Caco-2 (cell line): ENCODE data around the gene NLRP13. TPM values are rescaled to one million over a fixed set of nuclear protein-coding genes. Genes with fewer than 3 reads are reported as not detected.

ENCODE experiments used
- BruUV-seq: library from RNA; stranded (reverse); fragments of 400-500 nt; replicated peaks from 2 replicates; lab custom pipeline; 2021; lab: Mats Ljungman, UMichigan
- CTCF ChIA-PET: fragments of 300-600 bp; sonication (Branson Sonifier 250); formaldehyde crosslinking; loops from one replicate; lab custom pipeline; 2022; ENCODE audit warnings: antibody characterized with exemption; lab: Charles Lee
- POLR2A ChIA-PET: fragments of 300-600 bp; sonication (Branson Sonifier 250); formaldehyde crosslinking; loops from one replicate; lab custom pipeline; 2022; ENCODE audit warnings: antibody characterized with exemption; lab: Charles Lee
- DNase-seq, 2 experiments: peaks; one replicate each; pipeline versions ENCODE4 v3.0.0 to v3.0.0-alpha.2; 2020 to 2022
- H3K27me3 ChIP-seq: replicated peaks from 2 replicates; pipeline ENCODE4 v1.6.0; 2011; ENCODE audit warnings: low read length; ENCODE audit not compliant: control insufficient read depth, insufficient read depth
- H3K36me3 ChIP-seq: 2 replicates; pipeline ENCODE4 v1.5.1; 2011; ENCODE audit warnings: low read length; ENCODE audit not compliant: control insufficient read depth, insufficient read depth
- H3K4me1 ChIP-seq: fragments of 250-450 bp; sonication (Bioruptor Pico); 2 replicates; pipeline ENCODE4 v1.5.1; 2020; ENCODE audit warnings: mild to moderate bottlenecking
- H3K4me3 ChIP-seq: 2 replicates; pipeline ENCODE4 v1.5.1; 2011; ENCODE audit warnings: low read depth, mild to moderate bottlenecking, control low read depth, low read length
- H3K9me3 ChIP-seq: fragments of 250-450 bp; sonication (Bioruptor Pico); 2 replicates; pipeline ENCODE4 v1.5.1; 2020; ENCODE audit warnings: mild to moderate bottlenecking, moderate library complexity
- H3K27ac Mint-ChIP-seq: one replicate; pipeline ENCODE4 v1.8.0; 2022; ENCODE audit warnings: mixed read lengths; ENCODE audit not compliant: unreplicated experiment
- H3K27me3 Mint-ChIP-seq: one replicate; pipeline ENCODE4 v1.8.0; 2022; ENCODE audit warnings: mixed read lengths; ENCODE audit not compliant: insufficient read depth, unreplicated experiment
- H3K36me3 Mint-ChIP-seq: one replicate; pipeline ENCODE4 v1.8.0; 2022; ENCODE audit warnings: mild to moderate bottlenecking, mixed read lengths; ENCODE audit not compliant: insufficient read depth, unreplicated experiment
- H3K4me1 Mint-ChIP-seq: one replicate; pipeline ENCODE4 v1.8.0; 2022; ENCODE audit warnings: low read depth, mixed read lengths; ENCODE audit not compliant: unreplicated experiment
- H3K4me3 Mint-ChIP-seq: one replicate; pipeline ENCODE4 v1.8.0; 2022; ENCODE audit warnings: mild to moderate bottlenecking, moderate library complexity, mixed read lengths; ENCODE audit not compliant: unreplicated experiment
- H3K9me3 Mint-ChIP-seq: one replicate; pipeline ENCODE4 v1.8.0; 2022; ENCODE audit warnings: mixed read lengths; ENCODE audit not compliant: unreplicated experiment
- intact Hi-C: fragments of 100-400 bp; cut with micrococcal nuclease; formaldehyde crosslinking; loops from one replicate; pipeline ENCODE4 v1.10.0; 2022; ENCODE audit not compliant: unreplicated experiment
- total RNA-seq: library from RNA; stranded (reverse); gene quantifications from 2 replicates; pipeline ENCODE4 v1.2.3, GENCODE V29; 2022
- TF ChIP-seq, protein P1 (sequence below), 2 experiments: fragments of 200-600 bp in 1 of 2; IDR thresholded peaks; 1 replicate in 1 of 2; 2 replicates in 1 of 2; pipeline versions ENCODE4 v1.5.1 to v1.8.0; 2011 to 2022; ENCODE audit warnings: antibody characterized with exemption in 1 of 2, control low read depth in 1 of 2, inconsistent platforms in 1 of 2, low read depth in 1 of 2, low read length in 1 of 2, mild to moderate bottlenecking in 1 of 2, moderate library complexity in 1 of 2; ENCODE audit not compliant: insufficient read depth in 1 of 2, severe bottlenecking in 1 of 2, unreplicated experiment in 1 of 2

NLRP13 gene
- total RNA-seq, 1 experiment from 2014 or later, result not detected

DNA sequence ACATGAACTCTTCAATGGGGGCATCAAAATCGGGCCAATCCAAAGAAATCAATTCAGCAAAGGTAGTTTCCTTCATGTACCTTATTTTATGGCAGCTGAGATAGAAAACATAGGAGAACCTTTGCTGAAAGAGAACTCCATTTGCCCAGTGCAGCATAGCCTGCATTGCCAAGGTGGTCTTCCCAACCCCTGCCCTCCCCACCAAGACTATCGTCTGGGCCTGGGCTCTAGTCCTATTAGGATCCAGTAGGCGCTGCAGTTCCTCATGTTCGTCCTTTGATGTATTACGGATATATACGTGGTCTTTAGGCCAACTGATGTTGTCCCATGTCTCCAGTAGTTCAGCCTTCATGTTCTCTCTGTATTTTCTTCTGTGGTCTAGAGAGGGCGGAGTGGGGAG lies 19.2 kb downstream of the NLRP13 start:
- POLR2A ChIA-PET, result no interaction called here
- Mint-ChIP-seq H3K4me1 (no peaks in the 10 kb centered on the region), H3K27me3 (peaks cover 9% of the 10 kb centered on the region), H3K9me3 (peaks cover 33% of the 10 kb centered on the region), H3K4me3 (no peak overlapping the region), H3K27ac (no peak overlapping the region), H3K36me3 (no peaks in the 10 kb centered on the region)
- H3K27me3 ChIP-seq, result no peaks in the 10 kb centered on the region
- TF ChIP-seq, protein P1, sequence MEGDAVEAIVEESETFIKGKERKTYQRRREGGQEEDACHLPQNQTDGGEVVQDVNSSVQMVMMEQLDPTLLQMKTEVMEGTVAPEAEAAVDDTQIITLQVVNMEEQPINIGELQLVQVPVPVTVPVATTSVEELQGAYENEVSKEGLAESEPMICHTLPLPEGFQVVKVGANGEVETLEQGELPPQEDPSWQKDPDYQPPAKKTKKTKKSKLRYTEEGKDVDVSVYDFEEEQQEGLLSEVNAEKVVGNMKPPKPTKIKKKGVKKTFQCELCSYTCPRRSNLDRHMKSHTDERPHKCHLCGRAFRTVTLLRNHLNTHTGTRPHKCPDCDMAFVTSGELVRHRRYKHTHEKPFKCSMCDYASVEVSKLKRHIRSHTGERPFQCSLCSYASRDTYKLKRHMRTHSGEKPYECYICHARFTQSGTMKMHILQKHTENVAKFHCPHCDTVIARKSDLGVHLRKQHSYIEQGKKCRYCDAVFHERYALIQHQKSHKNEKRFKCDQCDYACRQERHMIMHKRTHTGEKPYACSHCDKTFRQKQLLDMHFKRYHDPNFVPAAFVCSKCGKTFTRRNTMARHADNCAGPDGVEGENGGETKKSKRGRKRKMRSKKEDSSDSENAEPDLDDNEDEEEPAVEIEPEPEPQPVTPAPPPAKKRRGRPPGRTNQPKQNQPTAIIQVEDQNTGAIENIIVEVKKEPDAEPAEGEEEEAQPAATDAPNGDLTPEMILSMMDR (IDR thresholded peaks at IDR 0.05; ENCODE audit: insufficient read depth in 1 of 2, low read depth in 1 of 2, low read length in 1 of 2, severe bottlenecking in 1 of 2, unreplicated experiment in 1 of 2), result no peak
- DNase-seq, result no peak
- H3K9me3 ChIP-seq, result no peaks in the 10 kb centered on the region
- no TSS peak for BruUV-seq
- intact Hi-C loops, result no loop called here
- no peaks in the 10 kb centered on the region for H3K4me1 ChIP-seq
- no peaks in the 10 kb centered on the region for H3K36me3 ChIP-seq
- CTCF ChIA-PET, result no interaction called here
- H3K4me3 ChIP-seq, result no peak overlapping the region

DNA sequence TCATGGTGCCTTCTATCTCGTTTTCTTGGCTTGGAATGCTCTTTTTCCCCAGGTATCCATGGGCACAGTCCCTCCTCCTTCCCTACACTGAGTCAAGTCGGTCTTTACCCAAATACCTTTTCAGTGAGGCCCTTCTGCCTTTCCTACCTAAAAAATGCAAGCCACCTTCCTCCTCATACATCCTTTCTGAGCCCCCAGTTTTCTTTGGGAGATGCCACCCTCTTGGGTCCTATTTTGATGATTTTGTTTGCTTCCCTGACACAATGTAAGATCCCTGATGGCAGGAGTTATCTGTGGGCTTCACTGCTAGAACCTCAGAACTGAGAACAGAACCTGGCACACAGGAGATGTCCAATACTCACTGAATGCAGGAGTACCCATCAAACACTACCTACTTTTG lies 22.3 kb downstream of the NLRP13 start:
- TF ChIP-seq, protein P1 (IDR thresholded peaks at IDR 0.05; ENCODE audit: insufficient read depth in 1 of 2, low read depth in 1 of 2, low read length in 1 of 2, severe bottlenecking in 1 of 2, unreplicated experiment in 1 of 2), result no peak
- intact Hi-C loops, result no loop called here
- Mint-ChIP-seq H3K36me3 (no peaks in the 10 kb centered on the region), H3K4me3 (no peak overlapping the region), H3K4me1 (no peaks in the 10 kb centered on the region), H3K27me3 (peaks cover 9% of the 10 kb centered on the region), H3K27ac (no peak overlapping the region), H3K9me3 (peaks cover 19% of the 10 kb centered on the region)
- Histone ChIP-seq H3K36me3 (no peaks in the 10 kb centered on the region), H3K4me1 (no peaks in the 10 kb centered on the region), H3K9me3 (no peaks in the 10 kb centered on the region), H3K27me3 (no peaks in the 10 kb centered on the region), H3K4me3 (no peak overlapping the region)
- no peak for DNase-seq
- CTCF ChIA-PET, result interaction anchor here (0.7 kb wide), 1 partner anchor 322 kb away, joined by 3 read pairs; no protein-coding TSS in a partner anchor
- POLR2A ChIA-PET, result no interaction called here
- BruUV-seq, result no TSS peak

DNA sequence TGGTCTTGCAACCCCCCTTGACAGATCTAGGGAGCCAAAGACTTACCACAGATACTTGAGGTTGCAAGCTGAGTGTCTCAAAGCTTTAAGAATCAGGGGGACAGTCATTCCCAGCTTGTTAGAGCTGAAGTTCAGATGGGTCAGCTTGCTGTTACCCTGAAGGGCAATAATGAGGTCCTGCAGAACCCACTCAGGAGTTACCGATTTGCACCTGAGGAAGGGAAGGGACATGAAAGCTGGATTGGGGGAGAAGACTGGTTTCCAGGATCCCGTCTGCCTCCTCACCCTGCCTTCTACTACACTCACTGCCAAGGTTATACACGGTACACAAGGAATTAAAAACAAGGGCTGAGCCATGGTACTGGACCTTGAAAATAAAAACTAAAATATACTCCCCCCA lies 24.4 kb downstream of the NLRP13 start:
- BruUV-seq, result no TSS peak
- ChIA-PET POLR2A (no interaction called here), CTCF (no interaction called here)
- Mint-ChIP-seq H3K27me3 (peaks cover 12% of the 10 kb centered on the region), H3K4me3 (no peak overlapping the region), H3K4me1 (no peaks in the 10 kb centered on the region), H3K27ac (no peak overlapping the region), H3K36me3 (no peaks in the 10 kb centered on the region), H3K9me3 (peaks cover 19% of the 10 kb centered on the region)
- Histone ChIP-seq H3K27me3 (no peaks in the 10 kb centered on the region), H3K4me3 (no peak overlapping the region), H3K4me1 (no peaks in the 10 kb centered on the region), H3K36me3 (no peaks in the 10 kb centered on the region), H3K9me3 (no peaks in the 10 kb centered on the region)
- no peak for DNase-seq
- intact Hi-C loops, result no loop called here
- TF ChIP-seq, protein P1 (IDR thresholded peaks at IDR 0.05; ENCODE audit: insufficient read depth in 1 of 2, low read depth in 1 of 2, low read length in 1 of 2, severe bottlenecking in 1 of 2, unreplicated experiment in 1 of 2), result no peak
